Uterus (tissue), 4 donors: ENCODE data around the gene RABGAP1L. TPM values are rescaled to one million over a fixed set of nuclear protein-coding genes. Genes with fewer than 3 reads are reported as not detected.
"Not testable (repeated sequence)": the region's sequence is repeated elsewhere in the genome, so short reads cannot be mapped to it uniquely, and the experiment has no call there.

Source experiments
- DNase-seq, 2 donors: peaks; one replicate each; pipeline ENCODE4 v3.0.0-alpha.2; 2019 to 2020
- H3K27ac ChIP-seq, 2 donors: fragments of 200-600 bp; sonication (generic); 1 replicate in 1 of 2; 2 replicates in 1 of 2; pipeline ENCODE4 v1.5.1; 2016 to 2018
- H3K27me3 ChIP-seq, 2 donors: fragments of 200-600 bp; sonication (generic); one replicate each; pipeline ENCODE4 v1.5.1; 2018 to 2019; ENCODE audit warnings: control low read depth in 1 of 2
- H3K36me3 ChIP-seq, 2 donors: fragments of 200-600 bp; sonication (generic); one replicate each; pipeline ENCODE4 v1.5.1; 2019; ENCODE audit warnings: control low read depth in 1 of 2
- H3K4me1 ChIP-seq, 2 donors: fragments of 200-600 bp; sonication (generic); one replicate each; pipeline ENCODE4 v1.5.1; 2018 to 2019; ENCODE audit warnings: control low read depth in 1 of 2
- H3K4me3 ChIP-seq, 2 donors: fragments of 200-600 bp; sonication (generic); 1 replicate in 1 of 2; 2 replicates in 1 of 2; pipeline ENCODE4 v1.5.1; 2018 to 2019; ENCODE audit warnings: mild to moderate bottlenecking in 1 of 2
- H3K9me3 ChIP-seq, 2 donors: fragments of 200-600 bp; sonication (generic); one replicate each; pipeline ENCODE4 v1.5.1; 2019; ENCODE audit warnings: control low read depth in 1 of 2
- POLR2A ChIP-seq, 2 donors: fragments of 450-650 bp; IDR thresholded peaks; one replicate each; pipeline ENCODE4 v1.6.1; 2016; ENCODE audit warnings: antibody characterized with exemption in 2 of 2, mild to moderate bottlenecking in 1 of 2, moderate library complexity in 1 of 2
- intact Hi-C: fragments of 100-400 bp; cut with DNase I; formaldehyde crosslinking; loops from one replicate; pipeline ENCODE4 v1.15.1; 2023; ENCODE audit warnings: low total_unique reads
- total RNA-seq, 4 donors: library from RNA; depleted of rRNA in 3 of 4; stranded (reverse); fragments of >200 nt in 3 of 4; gene quantifications; one replicate each; pipeline versions ENCODE4 v1.1.0 to v1.2.4, GENCODE V29; 2014 to 2023
- TF ChIP-seq, protein P1 (sequence below), 4 experiments: fragments of 200-600 bp in 2 of 4; fragments of 450-650 bp in 2 of 4; sonication (generic) in 2 of 4; IDR thresholded peaks; one replicate each; pipeline ENCODE4 v1.5.1; 2016 to 2019; ENCODE audit warnings: antibody characterized with exemption in 4 of 4, mild to moderate bottlenecking in 2 of 4, moderate library complexity in 1 of 4
- donor health status: DM: yes; HTN: yes; CAD: no.

The RABGAP1L gene
- total RNA-seq, 4 donors from 2014 or later, result 19.1 to 93.7 (median 35.1) TPM

DNA sequence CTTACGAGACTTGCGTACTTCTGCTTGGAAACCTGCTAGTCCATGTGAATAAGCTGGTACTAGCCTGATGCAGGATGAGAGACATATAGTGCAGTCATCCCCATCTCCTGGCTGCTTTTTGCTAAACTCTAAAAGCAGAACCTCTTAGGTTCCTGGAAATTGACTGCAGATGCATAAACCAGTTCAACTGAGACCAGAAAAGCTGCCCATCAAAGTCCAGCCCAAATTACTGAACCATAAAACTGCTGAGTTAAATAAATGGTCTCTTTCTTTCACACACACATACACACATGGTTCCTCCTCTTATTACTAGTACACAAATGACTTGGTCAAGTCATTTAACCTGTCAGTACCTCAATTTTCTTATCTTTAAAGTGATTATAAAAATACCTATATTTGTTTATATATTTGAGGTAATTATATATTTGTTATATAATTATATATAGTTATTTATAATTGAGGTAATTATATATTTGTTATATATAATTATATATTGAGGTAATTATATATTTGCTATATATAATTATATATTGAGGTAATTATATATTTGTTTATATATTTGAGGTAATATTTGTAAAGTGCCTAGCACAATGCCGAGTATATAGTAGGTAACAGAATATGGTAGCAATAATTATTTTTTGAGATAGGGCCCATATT is 25.2 kb upstream of the RABGAP1L start:
- Histone ChIP-seq H3K27me3 (no peaks in the 10 kb centered on the region), H3K27ac (no peak overlapping the region), H3K4me1 (no peaks in the 10 kb centered on the region), H3K9me3 (no peaks in the 10 kb centered on the region), H3K4me3 (no peak overlapping the region), H3K36me3 (no peaks in the 10 kb centered on the region)
- TF ChIP-seq, protein P1, sequence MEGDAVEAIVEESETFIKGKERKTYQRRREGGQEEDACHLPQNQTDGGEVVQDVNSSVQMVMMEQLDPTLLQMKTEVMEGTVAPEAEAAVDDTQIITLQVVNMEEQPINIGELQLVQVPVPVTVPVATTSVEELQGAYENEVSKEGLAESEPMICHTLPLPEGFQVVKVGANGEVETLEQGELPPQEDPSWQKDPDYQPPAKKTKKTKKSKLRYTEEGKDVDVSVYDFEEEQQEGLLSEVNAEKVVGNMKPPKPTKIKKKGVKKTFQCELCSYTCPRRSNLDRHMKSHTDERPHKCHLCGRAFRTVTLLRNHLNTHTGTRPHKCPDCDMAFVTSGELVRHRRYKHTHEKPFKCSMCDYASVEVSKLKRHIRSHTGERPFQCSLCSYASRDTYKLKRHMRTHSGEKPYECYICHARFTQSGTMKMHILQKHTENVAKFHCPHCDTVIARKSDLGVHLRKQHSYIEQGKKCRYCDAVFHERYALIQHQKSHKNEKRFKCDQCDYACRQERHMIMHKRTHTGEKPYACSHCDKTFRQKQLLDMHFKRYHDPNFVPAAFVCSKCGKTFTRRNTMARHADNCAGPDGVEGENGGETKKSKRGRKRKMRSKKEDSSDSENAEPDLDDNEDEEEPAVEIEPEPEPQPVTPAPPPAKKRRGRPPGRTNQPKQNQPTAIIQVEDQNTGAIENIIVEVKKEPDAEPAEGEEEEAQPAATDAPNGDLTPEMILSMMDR (IDR thresholded peaks at IDR 0.05), result no peak
- no peak for TF ChIP-seq POLR2A (IDR thresholded peaks at IDR 0.05)
- intact Hi-C loops, result no loop called here
- no peak for DNase-seq

DNA sequence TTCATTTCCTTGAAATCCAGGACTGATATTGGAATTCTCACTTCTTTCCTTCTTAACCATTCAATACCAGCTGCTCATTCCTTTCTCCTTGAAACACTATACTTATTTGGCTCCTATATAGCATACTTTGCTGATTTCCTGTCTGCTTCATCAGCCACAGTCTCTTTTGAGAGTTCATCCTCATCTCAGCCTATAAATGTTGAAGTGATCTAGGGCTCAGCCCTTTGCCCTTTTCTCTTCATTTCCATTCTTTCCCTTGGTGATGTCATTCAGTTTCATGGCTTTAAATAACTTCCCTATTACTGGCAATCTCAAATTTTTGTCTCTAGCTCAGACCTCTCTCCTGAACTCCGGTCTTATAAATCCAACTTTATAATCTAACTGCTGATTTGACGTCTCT is 24.1 kb upstream of the RABGAP1L start:
- Histone ChIP-seq H3K4me3 (no peak overlapping the region), H3K27ac (no peak overlapping the region), H3K36me3 (no peaks in the 10 kb centered on the region), H3K4me1 (no peaks in the 10 kb centered on the region), H3K9me3 (no peaks in the 10 kb centered on the region), H3K27me3 (no peaks in the 10 kb centered on the region)
- TF ChIP-seq, protein P1 (IDR thresholded peaks at IDR 0.05), result no peak
- no peak for TF ChIP-seq POLR2A (IDR thresholded peaks at IDR 0.05)
- intact Hi-C loops, result no loop called here
- no peak for DNase-seq

DNA sequence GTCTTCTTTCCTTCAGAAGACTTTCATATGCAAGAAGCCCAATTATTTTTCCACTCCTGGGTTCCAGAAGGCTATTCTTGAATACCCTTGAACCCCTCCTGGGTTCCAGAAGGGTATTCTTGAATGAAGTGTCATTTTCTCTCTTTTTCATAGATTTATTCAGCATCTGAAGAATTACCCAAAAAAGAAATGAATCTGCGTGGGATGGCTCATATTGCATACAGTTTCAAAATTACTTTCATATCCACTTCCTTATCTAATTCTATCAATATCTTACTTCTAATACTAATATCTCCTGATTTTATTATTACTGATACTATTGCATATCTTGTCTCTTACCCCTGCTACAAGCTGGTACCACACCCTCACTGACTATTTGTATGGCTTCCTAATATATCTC is 22.6 kb upstream of the RABGAP1L start:
- Histone ChIP-seq H3K9me3 (no peaks in the 10 kb centered on the region), H3K4me1 (no peaks in the 10 kb centered on the region), H3K27me3 (no peaks in the 10 kb centered on the region), H3K4me3 (no peak overlapping the region), H3K27ac (no peak overlapping the region), H3K36me3 (no peaks in the 10 kb centered on the region)
- intact Hi-C loops, result no loop called here
- TF ChIP-seq, protein P1 (IDR thresholded peaks at IDR 0.05), result no peak
- TF ChIP-seq POLR2A (IDR thresholded peaks at IDR 0.05), result no peak
- no peak for DNase-seq

DNA sequence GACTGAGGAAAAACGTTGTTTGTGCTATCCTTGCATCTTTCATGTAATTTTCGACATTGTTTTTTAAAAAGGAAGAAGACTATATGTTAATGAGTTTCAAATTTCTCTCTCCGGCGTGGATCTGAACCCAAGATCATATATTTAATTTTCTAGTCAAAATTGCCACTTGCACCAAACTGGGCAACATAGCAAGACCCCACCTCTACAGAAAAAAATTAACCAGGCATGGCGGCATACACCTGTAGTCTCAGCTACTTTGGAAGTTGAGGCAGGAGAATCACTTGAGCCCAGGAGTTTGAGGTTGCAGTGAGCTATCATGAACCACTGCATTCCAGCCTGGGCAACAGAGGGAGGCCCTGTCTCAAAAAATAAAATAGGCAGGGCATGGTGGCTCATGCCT is 16.5 kb upstream of the RABGAP1L start:
- Histone ChIP-seq H3K4me1 (no peaks in the 10 kb centered on the region), H3K27me3 (no peaks in the 10 kb centered on the region), H3K27ac (no peak overlapping the region), H3K36me3 (no peaks in the 10 kb centered on the region), H3K9me3 (no peaks in the 10 kb centered on the region), H3K4me3 (no peak overlapping the region)
- intact Hi-C loops, result no loop called here
- no peak for DNase-seq
- TF ChIP-seq, protein P1 (IDR thresholded peaks at IDR 0.05), result no peak
- TF ChIP-seq POLR2A (IDR thresholded peaks at IDR 0.05), result no peak

- H3K4me3 ChIP-seq, DNase-seq, intact Hi-C loops, H3K4me1 ChIP-seq, H3K27ac ChIP-seq, H3K27me3 ChIP-seq, H3K9me3 ChIP-seq, H3K36me3 ChIP-seq: not testable (repeated sequence)
Observed at GRCh38 chr1:174143727-174144396, 15.5 kb upstream of the RABGAP1L start.

DNA sequence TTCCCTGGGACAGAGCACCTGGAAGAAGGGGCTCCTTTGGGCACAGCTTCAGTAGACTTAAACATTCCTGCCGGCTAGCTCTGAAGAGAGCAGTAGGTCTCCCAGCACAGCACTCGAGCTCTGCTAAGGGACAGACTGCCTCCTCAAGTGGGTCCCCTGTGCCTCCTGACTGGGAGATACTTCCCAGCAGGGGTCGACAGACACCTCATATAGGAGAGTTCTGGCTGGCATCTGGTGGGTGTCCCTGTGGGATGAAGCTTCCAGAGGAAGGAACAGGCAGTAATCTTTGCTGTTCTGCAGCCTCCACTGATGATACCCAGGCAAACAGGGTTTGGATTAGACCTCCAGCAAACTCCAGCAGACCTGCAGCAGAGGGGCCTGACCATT is 14.9 kb upstream of the RABGAP1L start:
- H3K36me3 ChIP-seq, H3K9me3 ChIP-seq, H3K27me3 ChIP-seq, intact Hi-C loops, H3K4me3 ChIP-seq, H3K27ac ChIP-seq, DNase-seq, H3K4me1 ChIP-seq: not testable (repeated sequence)
